Measurements from ENCODE around the gene SPAST. TPM values are rescaled to one million over a fixed set of nuclear protein-coding genes. Genes with fewer than 3 reads are reported as not detected.

Gene SPAST
- total RNA-seq, 1 experiment from 2014 or later, result 32.8 TPM

GRCh38 chr2:32118055-32118454 lies 54.7 kb downstream of the SPAST start:
- Histone ChIP-seq H3K27ac (ENCODE audit: insufficient read length, low read depth, low read length) (no peak overlapping the region), H3K56ac (ENCODE audit: insufficient read length, low read depth, low read length) (no peak overlapping the region), H3K9me3 (ENCODE audit: control insufficient read depth, low read depth, low read length) (no peaks in the 10 kb centered on the region), H3K27me3 (ENCODE audit: insufficient read depth, low read length) (no peaks in the 10 kb centered on the region), H3K18ac (ENCODE audit: insufficient read length, low read depth, low read length) (no peak overlapping the region), H2BK15ac (ENCODE audit: low read depth, low read length) (no peak overlapping the region), H4K8ac (replicated peaks; ENCODE audit: insufficient read length, low read depth, low read length) (no peak overlapping the region), H3K4ac (ENCODE audit: low read depth, low read length) (no peak overlapping the region), H3K79me2 (ENCODE audit: insufficient read depth, low read length) (no peaks in the 10 kb centered on the region), H4K20me1 (ENCODE audit: control insufficient read depth, insufficient read depth, insufficient read length) (no peaks in the 10 kb centered on the region), H2AFZ (ENCODE audit: low read length) (no peak overlapping the region), H2BK20ac (ENCODE audit: low read depth, low read length, poor library complexity, severe bottlenecking) (no peak overlapping the region), H2AK5ac (ENCODE audit: insufficient read length, low read length) (no peak overlapping the region), H3T11ph (ENCODE audit: low read length) (no peak overlapping the region), H2BK120ac (ENCODE audit: low read depth, low read length, poor library complexity, severe bottlenecking) (no peak overlapping the region), H4K5ac (ENCODE audit: insufficient read length, low read depth, low read length) (no peak overlapping the region), H3K9ac (ENCODE audit: extremely low read depth, insufficient read length, low read length) (no peak overlapping the region), H3K4me1 (ENCODE audit: insufficient read depth, low read length) (no peaks in the 10 kb centered on the region), H3K14ac (ENCODE audit: insufficient read depth, low read length) (no peak overlapping the region), H3K23me2 (ENCODE audit: insufficient read length, low read depth, low read length, poor library complexity, severe bottlenecking) (no peaks in the 10 kb centered on the region), H2BK5ac (ENCODE audit: insufficient read length, low read length) (no peak overlapping the region), H3K4me2 (ENCODE audit: insufficient read depth, insufficient read length, low read length) (no peak overlapping the region), H4K91ac (ENCODE audit: insufficient read length, low read depth, low read length) (no peak overlapping the region), H2BK12ac (ENCODE audit: insufficient read length, low read depth, low read length) (no peak overlapping the region), H3K79me1 (ENCODE audit: insufficient read depth, low read depth, low read length, poor library complexity, severe bottlenecking) (no peaks in the 10 kb centered on the region), H3K23ac (ENCODE audit: insufficient read length, low read depth, low read length) (no peak overlapping the region)
- no peaks in the 10 kb centered on the region for H3K27me3 Mint-ChIP-seq (ENCODE audit: low read depth)
- no CpG with 5 or more reads among the region's 3 CpGs for WGBS (ENCODE audit: extremely low coverage, insufficient read length, low lambda C conversion rate)
- peaks cover 0 to 8% (median 0%) of the 10 kb centered on the region in 3 experiments; a peak in 2 of 7 replicates for H3K36me3 Mint-ChIP-seq (ENCODE audit: insufficient read depth in 1 of 3, low read depth in 3 of 3)
- H3K4me3 Mint-ChIP-seq, result no peak overlapping the region
- no peak for TF ChIP-seq CTCF (conservative IDR thresholded peaks at IDR 0.05)
- DNase-seq, result no peak
- no peaks in the 10 kb centered on the region for H3K4me1 Mint-ChIP-seq
- H3K9me3 Mint-ChIP-seq, result no peaks in the 10 kb centered on the region
- H3K27ac Mint-ChIP-seq, result no peak overlapping the region

Measured in H9 (cell line).